CD1c-positive myeloid dendritic cell (primary cell): ENCODE measurements around the gene MUC6.
"Not testable (repeated sequence)": the region's sequence is repeated elsewhere in the genome, so short reads cannot be mapped to it uniquely, and the experiment has no call there.

ENCODE experiments used
- DNase-seq: peaks from one replicate; pipeline ENCODE4 v3.0.0-alpha.2; 2016; ENCODE audit errors: extremely low spot score

Gene MUC6

GRCh38 chr11:1023811-1024596 is 12.5 kb downstream of the MUC6 start:
- DNase-seq, result no peak

DNA sequence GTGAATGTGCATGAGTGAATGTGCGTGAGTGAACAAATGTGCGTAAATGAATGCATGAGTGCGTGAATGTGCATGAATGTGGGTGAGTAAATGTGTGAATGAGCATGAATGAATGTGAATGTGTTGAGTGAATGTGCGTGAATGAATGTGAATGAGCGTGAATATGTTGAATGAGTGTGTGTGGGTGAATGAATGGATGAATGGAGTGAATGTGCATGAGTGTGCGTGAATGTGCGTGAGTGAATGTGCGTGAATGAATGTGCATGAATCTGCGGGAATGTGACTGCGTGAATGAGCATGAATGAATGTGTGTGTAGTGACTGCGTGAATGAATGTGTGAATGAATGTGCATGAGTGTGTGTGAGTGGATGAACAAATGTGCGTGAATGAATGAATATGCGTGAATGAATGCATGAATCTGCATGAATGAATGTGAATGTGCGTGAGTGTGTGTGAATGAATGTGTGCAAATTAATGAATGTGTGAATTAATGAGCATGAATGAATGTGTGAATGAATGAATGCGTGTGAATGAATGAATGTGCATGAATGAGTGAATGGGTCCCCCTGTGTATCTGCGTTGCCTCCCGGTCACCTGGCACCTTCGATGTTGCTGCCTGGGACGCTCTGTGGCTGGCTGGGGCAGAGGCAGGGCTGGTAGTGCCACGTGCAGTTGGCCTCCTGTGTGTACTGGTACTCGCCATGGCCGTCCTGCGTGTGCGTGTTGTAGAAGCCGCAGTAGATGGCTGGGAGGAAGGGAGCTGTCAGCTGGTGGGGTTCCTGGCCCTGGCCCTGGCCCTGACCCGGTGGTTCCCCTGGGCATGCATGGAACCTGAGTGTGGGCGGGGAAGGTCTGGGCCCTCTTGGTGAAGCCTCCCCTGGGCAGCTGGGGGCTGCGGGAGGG is 13.4 kb downstream of the MUC6 start:
- DNase-seq, result no peak

GRCh38 chr11:1022411-1022810 is 14.1 kb downstream of the MUC6 start:
- no peak for DNase-seq

GRCh38 chr11:1020211-1020905 is 16.2 kb downstream of the MUC6 start:
- DNase-seq, result no peak

DNA sequence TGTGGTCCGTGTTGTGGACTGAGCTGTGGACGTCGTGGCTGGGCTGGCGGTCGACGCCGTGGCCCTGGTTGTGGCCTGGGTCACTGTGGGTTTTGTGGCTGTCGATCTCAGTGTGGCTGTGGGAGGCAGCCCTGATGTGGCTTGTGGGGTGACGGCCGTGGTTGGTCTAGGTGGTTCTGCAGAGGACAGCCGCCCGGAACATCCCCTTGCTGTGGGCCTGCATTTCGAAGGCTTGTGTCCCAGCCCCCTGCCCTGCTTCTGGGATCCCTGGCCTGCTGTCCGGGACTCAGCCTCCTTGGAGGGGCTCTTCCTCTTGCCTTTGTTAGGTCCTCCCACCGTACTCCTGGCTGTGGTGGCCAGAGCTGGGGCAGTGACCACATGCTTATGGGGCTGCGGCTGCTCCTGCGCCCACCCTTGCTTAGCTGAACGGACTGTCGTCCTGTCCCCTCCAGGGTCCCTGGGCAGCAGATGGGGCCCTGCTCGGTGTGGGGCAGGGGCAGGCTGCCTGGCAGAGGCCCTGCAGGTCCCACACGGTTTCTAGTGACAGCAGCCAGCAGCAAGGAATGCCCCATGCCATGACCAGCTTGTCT is 17.1 kb downstream of the MUC6 start:
- DNase-seq, result no peak

DNA sequence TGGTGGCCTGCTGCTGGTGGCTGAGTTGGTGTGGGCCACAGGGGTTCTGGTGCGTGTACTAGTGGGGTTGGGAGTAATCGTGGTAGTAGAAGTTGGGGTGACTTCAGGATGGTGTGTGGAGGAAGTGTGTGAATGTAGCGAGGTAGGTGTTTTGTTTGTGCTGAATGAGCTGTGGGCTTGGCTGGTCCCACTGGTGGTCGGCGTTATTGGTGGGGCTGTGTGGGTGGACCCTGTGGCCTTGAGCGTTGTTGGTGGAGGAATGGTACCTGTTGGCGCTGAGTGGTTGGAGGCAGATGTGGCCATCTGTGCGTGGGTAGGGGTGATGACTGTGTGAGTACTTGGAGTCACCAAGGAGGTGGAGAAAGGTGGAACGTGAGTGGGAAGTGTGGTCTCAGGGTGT is 18.4 kb downstream of the MUC6 start:
- no peak for DNase-seq

DNA sequence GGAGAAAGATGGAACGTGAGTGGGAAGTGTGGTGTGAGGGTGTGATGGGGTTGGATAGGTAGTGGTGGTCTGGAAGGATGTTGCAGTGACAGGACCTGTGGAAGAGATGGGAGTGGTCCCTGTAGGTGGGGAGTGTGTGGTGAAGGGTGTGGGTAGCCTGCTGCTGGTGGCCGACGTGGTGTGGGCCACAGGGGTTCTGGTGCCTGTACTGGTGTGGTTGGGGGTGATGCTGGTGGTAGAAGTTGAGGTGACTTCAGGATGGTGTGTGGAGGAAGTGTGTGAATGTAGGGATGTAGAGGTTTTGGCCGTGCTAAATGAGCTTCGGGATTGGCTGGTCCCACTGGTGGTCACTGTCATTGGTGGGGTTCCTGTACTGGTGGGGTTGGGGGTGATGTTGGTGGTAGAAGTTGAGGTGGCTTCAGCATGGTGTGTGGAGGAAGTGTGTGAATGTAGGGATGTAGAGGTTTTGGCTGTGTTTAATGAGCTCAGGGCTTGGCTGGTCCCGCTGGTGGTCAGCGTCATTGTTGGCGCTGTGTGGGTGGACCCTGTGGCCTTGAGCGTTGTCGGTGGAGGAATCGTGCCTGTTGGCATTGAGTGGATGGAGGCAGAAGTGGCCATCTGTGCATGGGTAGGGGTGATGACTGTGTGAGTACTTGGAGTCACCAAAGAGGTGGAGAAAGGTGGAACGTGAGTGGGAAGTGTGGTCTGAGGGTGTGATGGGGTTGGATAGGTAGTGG is 19.1 kb downstream of the MUC6 start:
- DNase-seq, result peak; percentile 13

GRCh38 chr11:1016610-1017126 is 19.9 kb downstream of the MUC6 start:
- DNase-seq, result not testable (repeated sequence)

- peak; percentile 80 for DNase-seq
Observed at GRCh38 chr11:1015826-1016545, 20.5 kb downstream of the MUC6 start.

DNA sequence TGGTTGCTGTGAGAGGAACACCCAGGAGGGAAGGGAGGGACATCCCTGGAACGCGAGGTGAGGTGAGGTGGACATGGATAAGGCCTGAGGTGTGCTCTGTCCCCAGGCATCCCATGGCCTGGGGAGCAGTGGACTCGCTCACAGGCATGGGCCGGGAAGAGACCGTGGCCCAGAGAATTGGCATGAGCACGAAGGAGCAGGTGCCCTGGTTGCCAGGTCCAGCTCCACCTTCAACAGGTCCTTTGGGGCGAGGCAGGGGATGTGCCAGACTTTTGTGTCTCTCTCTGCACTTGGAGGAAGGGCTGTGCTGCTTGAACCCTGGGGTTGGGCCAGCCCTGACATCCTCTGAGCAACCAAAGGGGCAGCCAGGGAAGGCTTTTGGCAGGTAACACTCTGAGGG is 21.5 kb downstream of the MUC6 start:
- DNase-seq, result no peak

DNA sequence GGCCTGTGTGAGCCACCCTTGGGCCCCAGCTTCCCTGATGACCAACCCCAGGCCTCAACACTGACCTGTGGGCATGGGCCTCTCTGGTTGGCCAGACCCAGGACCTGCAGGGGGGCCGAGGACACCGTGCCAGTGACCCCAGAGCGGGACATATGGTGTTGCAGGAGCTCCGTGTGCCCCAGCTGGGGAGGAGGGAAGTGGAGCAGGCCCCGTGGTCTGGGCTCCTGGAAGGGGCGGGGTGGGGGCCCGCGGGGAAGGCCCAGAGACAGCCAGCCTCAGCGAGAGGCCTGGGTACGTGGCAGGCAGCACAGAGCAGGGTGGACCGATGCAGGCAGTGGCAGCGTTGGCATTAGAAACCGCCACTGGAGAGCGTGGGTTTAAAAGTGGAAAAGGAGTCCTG is 22.2 kb downstream of the MUC6 start:
- DNase-seq, result no peak

DNA sequence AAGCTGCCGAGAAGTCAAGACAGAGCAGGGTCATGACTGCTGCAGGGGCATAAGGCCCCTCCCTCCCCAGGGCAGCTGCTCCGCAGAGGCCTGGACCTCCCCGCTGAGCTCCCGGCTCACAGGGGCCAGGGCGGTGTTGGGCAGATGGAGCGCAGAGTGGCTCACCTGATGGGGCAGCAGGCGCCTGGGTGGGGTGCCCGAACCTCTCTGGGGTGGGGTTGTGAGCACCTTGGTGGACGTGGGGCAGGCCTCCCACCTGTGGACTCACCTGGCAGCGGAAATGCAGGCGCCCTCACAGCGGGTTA is 22.9 kb downstream of the MUC6 start:
- no peak for DNase-seq

DNA sequence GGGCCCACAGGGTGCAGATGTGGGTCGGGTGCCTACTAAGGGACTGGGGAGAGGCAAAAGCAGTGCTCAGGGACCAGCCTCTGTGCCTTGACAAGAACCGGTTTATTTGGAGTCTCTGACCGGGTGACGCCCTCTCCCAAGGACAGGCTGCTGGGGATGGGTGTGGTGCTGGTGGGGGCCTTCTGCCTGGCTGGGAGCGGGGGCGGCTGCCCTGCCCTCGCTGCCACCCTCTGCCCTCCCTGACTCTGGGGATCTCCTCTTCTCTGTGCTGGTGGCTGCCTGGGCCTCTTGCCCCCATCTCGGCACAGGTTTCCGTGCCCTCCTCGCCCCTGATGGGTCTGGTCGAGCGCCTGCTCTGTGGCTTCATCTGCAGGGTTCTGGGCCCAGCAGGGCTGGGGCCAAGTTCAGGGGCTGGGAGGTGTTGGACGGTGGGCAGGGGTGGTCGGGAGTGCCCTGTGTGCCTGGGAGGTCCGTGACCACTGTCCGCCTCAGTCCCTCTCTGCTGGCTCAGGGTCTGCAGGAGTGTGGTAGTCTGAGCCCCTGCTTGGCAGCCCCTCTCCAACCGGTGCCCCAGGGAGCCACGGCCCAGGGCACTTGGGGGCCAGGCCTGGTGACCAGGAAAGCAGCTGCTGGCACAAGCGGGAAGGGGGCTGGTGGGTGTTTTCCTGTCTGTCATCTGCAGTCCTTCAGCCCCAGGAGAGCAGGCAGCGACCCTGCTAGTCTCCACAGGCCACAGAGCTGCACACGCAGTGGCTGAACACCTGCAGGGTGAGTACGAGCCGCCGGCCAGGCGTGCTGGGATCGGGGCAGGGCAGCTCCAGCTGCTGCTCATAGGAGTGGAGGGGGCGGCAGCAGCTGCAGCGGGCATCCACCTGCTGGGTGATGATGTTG is 23.5 kb downstream of the MUC6 start:
- no peak for DNase-seq

- DNase-seq, result no peak
Observed at GRCh38 chr11:1012291-1012690, 24.2 kb downstream of the MUC6 start.

GRCh38 chr11:1011320-1011698 is 25.2 kb downstream of the MUC6 start:
- no peak for DNase-seq

- DNase-seq, result no peak
Observed at GRCh38 chr11:1010551-1011319, 25.8 kb downstream of the MUC6 start.

DNA sequence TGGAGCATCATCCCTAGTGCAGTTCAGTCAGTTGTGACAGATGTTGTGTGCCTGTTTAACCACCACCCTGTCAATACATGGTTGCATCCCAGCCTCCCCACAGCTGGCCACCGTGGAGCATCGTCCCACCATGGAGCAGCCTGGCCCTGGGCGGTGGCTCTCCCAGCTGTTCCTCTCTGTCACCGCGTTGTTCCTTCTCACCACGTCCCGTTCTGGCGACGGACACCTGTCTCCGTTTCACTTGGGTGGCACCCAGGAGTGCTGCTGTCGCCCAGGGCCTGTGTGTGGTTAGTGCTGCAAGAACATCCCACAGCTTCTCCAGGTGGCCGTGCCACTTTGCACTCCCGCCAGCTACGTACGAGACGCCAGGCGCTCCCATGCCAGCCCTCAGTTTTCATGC is 26.5 kb downstream of the MUC6 start:
- no peak for DNase-seq

DNA sequence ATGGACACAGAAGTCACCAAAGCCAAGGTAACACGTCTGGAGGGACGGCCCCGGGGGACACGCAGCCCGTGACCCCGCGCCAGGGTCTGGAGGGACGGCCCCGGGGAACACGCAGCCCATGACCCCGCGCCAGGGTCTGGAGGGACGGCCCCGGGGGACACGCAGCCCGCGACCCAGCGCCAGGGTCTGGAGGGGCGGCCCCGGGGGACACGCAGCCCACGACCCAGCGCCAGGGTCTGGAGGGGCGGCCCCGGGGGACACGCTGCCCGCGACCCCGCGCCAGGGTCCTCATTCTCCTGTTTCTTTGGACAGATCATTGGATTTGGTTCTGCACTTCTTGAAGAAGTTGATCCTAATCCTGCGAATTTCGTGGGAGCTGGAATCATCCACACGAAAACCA is 27.1 kb downstream of the MUC6 start:
- DNase-seq, result no peak

GRCh38 chr11:1008803-1009145 is 27.7 kb downstream of the MUC6 start:
- no peak for DNase-seq
